Type B pancreatic cell (in vitro differentiated cells): ENCODE measurements around the gene ZNF429. TPM values are rescaled to one million over a fixed set of nuclear protein-coding genes. Genes with fewer than 3 reads are reported as not detected.
"Not testable (repeated sequence)": the region's sequence is repeated elsewhere in the genome, so short reads cannot be mapped to it uniquely, and the experiment has no call there.

Source experiments
- DNase-seq: peaks from one replicate; pipeline ENCODE4 v3.0.0; 2021; ENCODE audit warnings: mixed read lengths; ENCODE audit not compliant: unreplicated experiment; ENCODE audit errors: extremely low spot score
- H3K27ac Mint-ChIP-seq: 2 replicates; pipeline ENCODE4 v1.8.0; 2021; ENCODE audit warnings: mild to moderate bottlenecking, mixed read lengths
- H3K27me3 Mint-ChIP-seq: 2 replicates; pipeline ENCODE4 v1.8.0; 2021; ENCODE audit warnings: mixed read lengths
- H3K36me3 Mint-ChIP-seq: 2 replicates; pipeline ENCODE4 v1.8.0; 2021; ENCODE audit warnings: mixed read lengths
- H3K4me1 Mint-ChIP-seq: one replicate; pipeline ENCODE4 v1.8.0; 2021; ENCODE audit warnings: mixed read lengths; ENCODE audit not compliant: unreplicated experiment
- H3K4me3 Mint-ChIP-seq: 2 replicates; pipeline ENCODE4 v1.8.0; 2021; ENCODE audit warnings: mild to moderate bottlenecking, mixed read lengths
- H3K9me3 Mint-ChIP-seq: 2 replicates; pipeline ENCODE4 v1.8.0; 2021; ENCODE audit warnings: mixed read lengths
- CTCF ChIP-seq: fragments of 200-600 bp; sonication (generic); conservative IDR thresholded peaks from 2 replicates; pipeline ENCODE4 v1.5.0; 2021; ENCODE audit warnings: antibody characterized with exemption, mild to moderate bottlenecking
- total RNA-seq: library from RNA; stranded (reverse); gene quantifications from 2 replicates; pipeline ENCODE4 v1.2.1, GENCODE V29; 2021; ENCODE audit warnings: low replicate concordance

ZNF429 gene
- total RNA-seq, 1 donor from 2014 or later = 20.6 TPM

- Mint-ChIP-seq H3K36me3 (no peaks in the 10 kb centered on the region), H3K9me3 (peaks cover 10% of the 10 kb centered on the region), H3K27ac (no peak overlapping the region), H3K4me1 (no peaks in the 10 kb centered on the region), H3K4me3 (no peak overlapping the region), H3K27me3 (no peaks in the 10 kb centered on the region)
- TF ChIP-seq CTCF = no peak
- DNase-seq = no peak
Measured at GRCh38 chr19:21566073-21566472, 60.7 kb downstream of the ZNF429 start.

DNA sequence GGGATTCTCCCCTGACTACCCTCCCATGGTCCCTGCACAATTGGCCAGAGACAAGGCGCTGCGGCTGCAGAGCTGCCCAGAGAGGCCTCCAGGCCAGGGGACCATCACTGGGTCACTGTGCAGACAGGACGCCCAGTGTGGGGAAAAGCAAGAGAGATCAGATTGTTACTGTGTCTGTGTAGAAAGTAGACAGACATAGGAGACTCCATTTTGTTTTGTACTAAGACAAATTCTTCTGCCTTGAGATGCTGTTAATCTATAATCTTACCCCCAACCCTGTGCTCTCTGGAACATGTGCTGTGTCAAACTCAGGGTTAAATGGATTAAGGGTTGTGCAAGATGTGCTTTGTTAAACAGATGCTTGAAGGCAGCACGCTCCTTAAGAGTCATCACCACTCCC is 62.4 kb downstream of the ZNF429 start:
- not testable (repeated sequence) for H3K4me3 Mint-ChIP-seq, H3K27me3 Mint-ChIP-seq, H3K36me3 Mint-ChIP-seq, H3K27ac Mint-ChIP-seq, H3K4me1 Mint-ChIP-seq, DNase-seq
- H3K9me3 Mint-ChIP-seq = peaks cover 22% of the 10 kb centered on the region

DNA sequence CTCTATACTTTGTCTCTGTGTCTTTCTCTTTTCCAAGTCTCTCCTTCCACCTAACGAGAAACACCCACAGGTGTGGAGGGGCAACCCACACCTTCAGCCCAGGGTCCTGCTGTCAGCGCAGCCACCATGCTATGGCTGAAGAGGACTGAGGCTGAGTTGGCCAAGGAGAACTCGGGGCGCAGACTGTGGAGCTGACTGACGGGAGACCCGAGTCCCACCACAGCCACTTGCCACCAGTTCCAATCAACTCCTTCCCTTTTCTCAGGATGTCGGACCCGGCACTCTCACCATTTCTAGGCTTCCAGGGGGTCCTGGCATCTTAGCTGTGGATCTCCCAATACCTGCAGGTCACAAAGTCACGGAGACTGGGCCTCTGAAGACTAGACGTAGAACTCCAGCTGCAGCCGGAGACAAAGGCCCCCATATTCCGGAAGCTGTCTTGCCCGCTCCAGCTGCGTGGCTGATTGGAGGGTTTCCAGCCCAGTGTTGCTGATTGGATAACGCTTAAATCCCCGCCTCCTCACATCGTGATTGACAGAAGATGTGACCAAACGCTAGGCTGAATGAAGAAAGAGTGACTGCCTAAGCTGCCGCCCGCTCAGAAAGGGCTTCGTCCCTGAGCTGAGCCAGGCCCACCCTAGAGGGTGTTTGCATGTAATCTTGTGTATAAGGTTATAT is 63.6 kb downstream of the ZNF429 start:
- Mint-ChIP-seq H3K27me3 (no peaks in the 10 kb centered on the region), H3K27ac (no peak overlapping the region), H3K4me1 (no peaks in the 10 kb centered on the region), H3K9me3 (peaks cover 26% of the 10 kb centered on the region), H3K36me3 (no peaks in the 10 kb centered on the region), H3K4me3 (no peak overlapping the region)
- no peak for TF ChIP-seq CTCF
- DNase-seq = no peak

GRCh38 chr19:21569494-21569865 is 64.1 kb downstream of the ZNF429 start:
- Mint-ChIP-seq H3K4me3 (no peak overlapping the region), H3K9me3 (peaks cover 25% of the 10 kb centered on the region), H3K4me1 (no peaks in the 10 kb centered on the region), H3K36me3 (no peaks in the 10 kb centered on the region), H3K27me3 (no peaks in the 10 kb centered on the region), H3K27ac (no peak overlapping the region)
- no peak for TF ChIP-seq CTCF
- DNase-seq = no peak

- no peak overlapping the region for H3K4me3 Mint-ChIP-seq
- no peak for DNase-seq
- no peak overlapping the region for H3K27ac Mint-ChIP-seq
- H3K4me1 Mint-ChIP-seq = no peaks in the 10 kb centered on the region
- peaks cover 25% of the 10 kb centered on the region for H3K9me3 Mint-ChIP-seq
- no peaks in the 10 kb centered on the region for H3K36me3 Mint-ChIP-seq
- H3K27me3 Mint-ChIP-seq = no peaks in the 10 kb centered on the region
- TF ChIP-seq CTCF = no peak
Measured at GRCh38 chr19:21571316-21571715, 65.9 kb downstream of the ZNF429 start.

- no peak overlapping the region for H3K4me3 Mint-ChIP-seq
- TF ChIP-seq CTCF = no peak
- H3K4me1 Mint-ChIP-seq = no peaks in the 10 kb centered on the region
- H3K36me3 Mint-ChIP-seq = no peaks in the 10 kb centered on the region
- H3K27ac Mint-ChIP-seq = no peak overlapping the region
- no peaks in the 10 kb centered on the region for H3K27me3 Mint-ChIP-seq
- no peak for DNase-seq
- peaks cover 29% of the 10 kb centered on the region for H3K9me3 Mint-ChIP-seq
Measured at GRCh38 chr19:21574607-21575006, 69.2 kb downstream of the ZNF429 start.
